Measurements from ENCODE around the gene DCTD.

GRCh38 chr4:182855877-182856276 lies 61.3 kb downstream of the DCTD start:
- TF ChIP-seq POLR2AphosphoS5 (IDR thresholded peaks at IDR 0.05; ENCODE audit: low read depth, low read length) (no peak), POLR2A (IDR thresholded peaks at IDR 0.05; ENCODE audit: low read depth, low read length) (no peak), TAF1 (IDR thresholded peaks at IDR 0.05; ENCODE audit: low read depth, low read length) (no peak), POU2F2 (IDR thresholded peaks at IDR 0.05; ENCODE audit: low read depth, low read length) (no peak), SPI1 (IDR thresholded peaks at IDR 0.05; ENCODE audit: low read depth, low read length) (no peak), PAX5 (IDR thresholded peaks at IDR 0.05; ENCODE audit: insufficient read depth, low read length, severe bottlenecking) (no peak)

Data from GM12891 (cell line).